HepG2 (cell line): ENCODE measurements around the gene TPH1. TPM values are rescaled to one million over a fixed set of nuclear protein-coding genes. Genes with fewer than 3 reads are reported as not detected.
A peak's percentile ranks its signal among the peaks of the same experiment; 100 is the strongest.

Source experiments
- ARNTL ChIP-seq: sonication (generic); formaldehyde crosslinking; IDR thresholded peaks from 2 replicates; pipeline ENCODE4 v1.4.0; 2020; ENCODE audit warnings: mild to moderate bottlenecking, missing genetic modification reagents
- ATF4 ChIP-seq, 2 experiments: fragments of 450-650 bp in 1 of 2; sonication (generic) in 1 of 2; formaldehyde crosslinking; IDR thresholded peaks; 2 replicates each; pipeline versions ENCODE4 v1.5.0 to v1.8.0; 2020 to 2022; ENCODE audit warnings: mild to moderate bottlenecking in 1 of 2, missing genetic modification reagents in 1 of 2
- ATF7-NPFF ChIP-seq: sonication (generic); formaldehyde crosslinking; IDR thresholded peaks from 2 replicates; pipeline ENCODE4 v1.8.1; 2023; ENCODE audit warnings: mild to moderate bottlenecking, low read depth, missing genetic modification reagents, moderate library complexity
- BHLHE40 ChIP-seq: IDR thresholded peaks from 2 replicates; pipeline ENCODE4 v1.6.1; 2011; ENCODE audit warnings: low read length, improper control_type of control experiment
- GMEB1 ChIP-seq: sonication (generic); formaldehyde crosslinking; IDR thresholded peaks from 2 replicates; pipeline ENCODE4 v1.5.1; 2020; ENCODE audit warnings: missing genetic modification reagents, mild to moderate bottlenecking, borderline replicate concordance
- HNRNPK ChIP-seq: fragments of 200-400 bp; formaldehyde crosslinking; IDR thresholded peaks from 2 replicates; pipeline ENCODE4 v1.6.1; 2018; ENCODE audit warnings: low read length, low read depth, moderate library complexity, mild to moderate bottlenecking; ENCODE audit not compliant: poor library complexity, severe bottlenecking
- IKZF5 ChIP-seq: IDR thresholded peaks from 2 replicates; pipeline ENCODE4 v1.6.1; 2018; ENCODE audit warnings: missing genetic modification reagents, mild to moderate bottlenecking, missing compliant biosample characterization
- IRX3 ChIP-seq: sonication (generic); formaldehyde crosslinking; IDR thresholded peaks from 2 replicates; pipeline ENCODE4 v1.8.1; 2023; ENCODE audit warnings: mild to moderate bottlenecking, low read depth, missing genetic modification reagents, borderline replicate concordance
- POLR2AphosphoS2 ChIP-seq: IDR thresholded peaks from 2 replicates; pipeline ENCODE4 v1.6.1; 2011; ENCODE audit warnings: low read depth, low read length, improper control_type of control experiment
- RBFOX2 ChIP-seq: fragments of 200-400 bp; formaldehyde crosslinking; IDR thresholded peaks from 2 replicates; pipeline ENCODE4 v1.6.1; 2017; ENCODE audit warnings: low read depth, mild to moderate bottlenecking, low read length
- THRA ChIP-seq: sonication (generic); formaldehyde crosslinking; IDR thresholded peaks from 2 replicates; pipeline ENCODE4 v1.4.0; 2020; ENCODE audit warnings: missing genetic modification reagents, borderline replicate concordance
- U2AF1 ChIP-seq: fragments of 200-400 bp; formaldehyde crosslinking; optimal IDR thresholded peaks from 2 replicates; pipeline ENCODE3; 2017; ENCODE audit warnings: mild to moderate bottlenecking, low read depth, low read length
- ZBTB4 ChIP-seq: sonication (generic); formaldehyde crosslinking; IDR thresholded peaks from 2 replicates; pipeline ENCODE4 v1.4.0; 2020; ENCODE audit warnings: missing genetic modification reagents, mild to moderate bottlenecking, borderline replicate concordance
- ZNF138 ChIP-seq: sonication (generic); formaldehyde crosslinking; IDR thresholded peaks from 2 replicates; pipeline ENCODE4 v1.5.0; 2020; ENCODE audit warnings: mild to moderate bottlenecking, low read depth, missing genetic modification reagents
- ZNF225 ChIP-seq: sonication (generic); formaldehyde crosslinking; IDR thresholded peaks from 2 replicates; pipeline ENCODE4 v1.4.0; 2020; ENCODE audit warnings: mild to moderate bottlenecking, missing genetic modification reagents
- ZNF414 ChIP-seq: sonication (generic); formaldehyde crosslinking; IDR thresholded peaks from 2 replicates; pipeline ENCODE4 v1.5.0; 2020; ENCODE audit warnings: missing genetic modification reagents
- ZNF780A ChIP-seq: sonication (generic); formaldehyde crosslinking; IDR thresholded peaks from 2 replicates; pipeline ENCODE4 v1.8.0; 2022; ENCODE audit warnings: mild to moderate bottlenecking, missing genetic modification reagents, moderate library complexity
- ZSCAN30 ChIP-seq: sonication (generic); formaldehyde crosslinking; IDR thresholded peaks from 2 replicates; pipeline ENCODE4 v1.5.0; 2020; ENCODE audit warnings: mild to moderate bottlenecking, missing genetic modification reagents
- polyA plus RNA-seq, 8 experiments: library from polyadenylated mRNA; depleted of rRNA in 3 of 8; stranded (reverse) in 7 of 8; unstranded in 1 of 8; fragments of >200 nt; fragmentation: Illumina TruSeq in 4 of 8; extraction: Trizol in 4 of 8; gene quantifications; 2 replicates each; pipeline versions ENCODE4 v1.2.1 to v1.2.3, GENCODE V29; 2011 to 2016; ENCODE audit warnings: low read depth in 4 of 8, missing spikeins in 1 of 8, mixed read lengths in 1 of 8; ENCODE audit not compliant: insufficient read depth in 1 of 8
- total RNA-seq, 5 experiments: library from RNA; depleted of rRNA; stranded (reverse); fragments of >200 nt; fragmentation: Illumina TruSeq; extraction: Trizol; gene quantifications; 2 replicates each; pipeline ENCODE4 v1.2.3, GENCODE V29; 2016; ENCODE audit warnings: low read depth in 1 of 5

Gene TPH1
- total and polyA plus RNA-seq, 2 of the 13 experiments (the other 11 are each of a cell fraction or from before 2014, with no cell fraction given), result 0.26 to 0.53 TPM

- TF ChIP-seq IKZF5 (CRISPR knock-in tag) (peak; percentile 57), HNRNPK (peak; percentile 66), ZBTB4 (CRISPR knock-in tag) (no peak), ZSCAN30 (CRISPR knock-in tag) (0 out of 2 replicates have a peak, but pooled peaks have one; percentile 16), ATF4 (CRISPR knock-in tag; IDR thresholded peaks at IDR 0.05) (peak in 1 of 2 experiments; percentile 20; a peak in 1 of 4 replicates), POLR2AphosphoS2 (no peak), U2AF1 (peak; percentile 51), ZNF225 (CRISPR knock-in tag) (0 out of 2 replicates have a peak, but pooled peaks have one; percentile 34), GMEB1 (CRISPR knock-in tag) (peak; percentile 72), ATF7-NPFF (CRISPR knock-in tag) (peak; percentile 55; the same call in 1 of the 2 replicates), BHLHE40 (peak; percentile 44; the same call in 1 of the 2 replicates), IRX3 (CRISPR knock-in tag) (0 out of 2 replicates have a peak, but pooled peaks have one; percentile 57), ZNF138 (CRISPR knock-in tag) (no peak; the same call in 1 of the 2 replicates), RBFOX2 (peak; percentile 85), ZNF414 (CRISPR knock-in tag) (peak; percentile 83), ZNF780A (no peak), THRA (CRISPR knock-in tag) (no peak), ARNTL (CRISPR knock-in tag) (no peak)
These were observed 32.9 kb downstream of the TPH1 start, which contains the start of gene SERGEF (continued) for GRCh38 chr11:18012906-18013781.
